HK-2 (cell line): ENCODE measurements around the gene CLCN1.
"Not testable (repeated sequence)": the region's sequence is repeated elsewhere in the genome, so short reads cannot be mapped to it uniquely, and the experiment has no call there.

Experiments
- DNase-seq: peaks from one replicate; pipeline ENCODE4 v3.0.0-alpha.2; 2018; ENCODE audit not compliant: unreplicated experiment

CLCN1 gene

GRCh38 chr7:143384661-143385631, 69.0 kb downstream of the CLCN1 start:
- DNase-seq = no peak

- no peak for DNase-seq
These were observed 70.2 kb downstream of the CLCN1 start for GRCh38 chr7:143385891-143386781.

GRCh38 chr7:143387156-143387975, 71.5 kb downstream of the CLCN1 start:
- peak; percentile 17 for DNase-seq

- DNase-seq = no peak
These were observed 72.1 kb downstream of the CLCN1 start for GRCh38 chr7:143388051-143388450.

- DNase-seq = no peak
These were observed 72.7 kb downstream of the CLCN1 start for GRCh38 chr7:143388491-143389101.

GRCh38 chr7:143389316-143390103, 73.6 kb downstream of the CLCN1 start:
- DNase-seq = no peak

GRCh38 chr7:143390104-143390772, 74.3 kb downstream of the CLCN1 start:
- DNase-seq = no peak

- DNase-seq = no peak
These were observed 74.9 kb downstream of the CLCN1 start for GRCh38 chr7:143390773-143391317.

GRCh38 chr7:143391462-143392404, 75.8 kb downstream of the CLCN1 start:
- DNase-seq = peak; percentile 20

- DNase-seq = not testable (repeated sequence)
These were observed 76.5 kb downstream of the CLCN1 start for GRCh38 chr7:143392427-143392826.

GRCh38 chr7:143392875-143393266, 77.0 kb downstream of the CLCN1 start:
- no peak for DNase-seq

- peak; percentile 28 for DNase-seq
These were observed 77.5 kb downstream of the CLCN1 start for GRCh38 chr7:143393267-143394041.

GRCh38 chr7:143394068-143394467, 78.2 kb downstream of the CLCN1 start:
- DNase-seq = peak; percentile 20

GRCh38 chr7:143394777-143395176, 78.9 kb downstream of the CLCN1 start:
- no peak for DNase-seq

- DNase-seq = no peak
These were observed 79.6 kb downstream of the CLCN1 start for GRCh38 chr7:143395187-143396149.

GRCh38 chr7:143396182-143396581, 80.3 kb downstream of the CLCN1 start:
- DNase-seq = no peak
